GM18907 (cell line): Measurements from ENCODE around the gene OR8B3.

Experiments used
- ATAC-seq: cut with Tn5 transposase; IDR thresholded peaks from one replicate; pipeline ENCODE4 v1.9.1; 2021; ENCODE audit warnings: mild to moderate bottlenecking, moderate library complexity; ENCODE audit not compliant: unreplicated experiment

OR8B3 gene

DNA sequence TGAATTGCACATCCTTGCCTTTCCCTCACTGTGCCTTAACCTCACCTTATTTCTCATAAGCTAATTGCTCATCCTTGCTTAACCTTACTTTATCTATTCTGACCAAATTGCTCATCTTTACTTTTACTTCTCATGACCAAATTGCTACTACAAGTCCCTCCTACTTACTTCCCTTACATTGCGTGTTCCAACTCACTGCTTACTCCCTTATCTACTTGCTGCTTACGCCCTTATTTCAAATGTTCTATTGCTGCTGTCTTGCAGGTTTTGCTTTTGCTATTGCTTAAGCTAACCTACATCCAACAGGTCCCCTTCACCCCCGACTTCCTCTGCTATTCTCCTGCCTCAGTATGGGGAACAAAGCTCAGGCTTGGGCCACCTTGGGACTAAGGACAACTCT is 22.5 kb downstream of the OR8B3 start:
- ATAC-seq = no peak

DNA sequence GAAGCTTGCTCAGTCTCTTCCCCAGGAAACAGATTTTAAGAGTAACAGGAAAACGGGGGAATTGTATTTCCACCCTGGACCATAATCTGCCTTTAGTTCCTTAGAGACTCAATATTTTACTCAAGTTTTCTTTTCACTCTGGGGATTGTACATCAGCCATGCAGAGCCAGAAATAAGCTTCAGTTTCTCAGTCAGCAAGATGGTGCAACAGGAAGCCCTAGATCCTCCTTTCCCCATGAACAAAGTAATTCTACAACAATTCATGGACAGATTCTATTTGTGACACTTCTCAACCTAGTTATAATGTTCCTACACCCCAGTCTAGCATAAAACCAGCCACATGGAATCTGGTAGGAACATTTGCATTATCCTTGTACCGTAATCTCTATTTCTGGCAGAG is 39.3 kb downstream of the OR8B3 start:
- no peak for ATAC-seq

DNA sequence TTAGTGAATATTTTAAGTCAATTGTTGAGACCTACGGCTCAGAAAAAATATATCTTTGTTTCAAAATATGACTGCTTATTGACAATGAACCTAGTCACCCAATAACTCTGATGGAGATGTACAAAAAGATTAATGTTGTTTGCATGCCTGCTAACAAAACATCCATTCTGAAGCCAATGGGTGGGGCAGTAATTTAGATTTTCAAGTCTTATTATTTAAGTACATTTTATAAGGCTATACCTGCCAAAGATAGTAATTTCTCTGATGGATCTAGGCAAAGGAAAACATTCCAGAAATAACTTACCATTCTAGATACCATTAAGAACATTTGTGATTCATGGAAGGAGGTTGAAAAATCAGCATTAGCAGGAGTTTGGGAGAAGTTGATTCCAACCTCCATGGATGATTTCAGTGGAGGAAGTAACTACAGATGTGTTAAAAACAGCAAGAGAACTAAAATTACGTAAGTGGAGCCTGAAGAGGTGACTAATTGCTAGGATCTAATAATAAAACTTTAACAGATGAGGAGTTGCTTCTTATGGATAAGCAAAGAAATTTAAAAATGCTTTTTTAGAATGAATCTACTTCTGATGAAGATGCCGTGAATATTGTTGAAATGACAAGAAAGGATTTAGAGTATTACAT is 52.4 kb downstream of the OR8B3 start:
- ATAC-seq = no peak
